K562 (cell line): ENCODE results near the gene DRC3. TPM values are rescaled to one million over a fixed set of nuclear protein-coding genes. Genes with fewer than 3 reads are reported as not detected.

Experiments used
- DMBX1 ChIP-seq: fragments of 250-450 bp; sonication (Bioruptor Pico); IDR thresholded peaks from 2 replicates; pipeline ENCODE4 v1.8.0; 2022; ENCODE audit warnings: inconsistent platforms, mild to moderate bottlenecking, moderate library complexity, borderline replicate concordance
- HDAC2 ChIP-seq: fragments of 450-650 bp; IDR thresholded peaks from 2 replicates; pipeline ENCODE4 v1.6.1; 2016; ENCODE audit warnings: mild to moderate bottlenecking
- JUN ChIP-seq, 2 experiments: sonication (generic) in 1 of 2; formaldehyde crosslinking in 1 of 2; IDR thresholded peaks; 2 replicates each; pipeline versions ENCODE4 v1.6.1 to v1.8.0; 2012 to 2022; ENCODE audit warnings: borderline replicate concordance in 2 of 2, mild to moderate bottlenecking in 2 of 2, improper control_type of control experiment in 1 of 2, low read depth in 1 of 2, low read length in 1 of 2, missing genetic modification reagents in 1 of 2
- NCOA6 ChIP-seq: fragments of 450-650 bp; IDR thresholded peaks from 2 replicates; pipeline ENCODE4 v1.6.1; 2017; ENCODE audit warnings: mild to moderate bottlenecking
- RAD21 ChIP-seq, 2 experiments: fragments of 250-450 bp in 1 of 2; fragments of 450-650 bp in 1 of 2; sonication (Bioruptor Pico) in 1 of 2; formaldehyde crosslinking in 1 of 2; IDR thresholded peaks in 1 of 2; conservative IDR thresholded peaks in 1 of 2; 2 replicates each; pipeline versions ENCODE4 v1.4.0 to v1.8.0; 2020 to 2022; ENCODE audit warnings: mild to moderate bottlenecking in 2 of 2, moderate library complexity in 1 of 2
- RFX7 ChIP-seq: fragments of 250-450 bp; sonication (Bioruptor Pico); IDR thresholded peaks from 2 replicates; pipeline ENCODE4 v1.5.1; 2021; ENCODE audit warnings: mild to moderate bottlenecking
- TAF1 ChIP-seq: IDR thresholded peaks from 2 replicates; pipeline ENCODE4 v1.6.1; 2011; ENCODE audit warnings: mild to moderate bottlenecking, low read length, moderate library complexity; ENCODE audit not compliant: insufficient read depth, control insufficient read depth, severe bottlenecking; ENCODE audit errors: extremely low read depth
- ZC3H8 ChIP-seq: fragments of 450-650 bp; IDR thresholded peaks from 2 replicates; pipeline ENCODE4 v1.6.1; 2017
- ZNF699 ChIP-seq: fragments of 250-450 bp; sonication (Bioruptor Pico); IDR thresholded peaks from 2 replicates; pipeline ENCODE4 v1.8.0; 2021; ENCODE audit warnings: mild to moderate bottlenecking, moderate library complexity; ENCODE audit not compliant: insufficient replicate concordance
- ZNF77 ChIP-seq: fragments of 250-450 bp; sonication (Bioruptor Pico); IDR thresholded peaks from 2 replicates; pipeline ENCODE4 v1.5.0; 2020
- polyA plus RNA-seq, 8 experiments: library from polyadenylated mRNA; depleted of rRNA in 4 of 8; stranded (reverse) in 5 of 8; unstranded in 3 of 8; fragments of >200 nt; fragmentation: Nextera tagmentation in 2 of 8; fragmentation: Illumina TruSeq in 1 of 8; extraction: Ambion mirVana in 2 of 8; extraction: Trizol in 1 of 8; gene quantifications; 2 replicates each; pipeline versions ENCODE4 v1.2.1 to v1.2.3, GENCODE V29; 2011 to 2014; ENCODE audit warnings: inconsistent platforms in 1 of 8, missing spikeins in 1 of 8
- total RNA-seq, 7 experiments: library from RNA; depleted of rRNA in 6 of 7; stranded (reverse); fragments of >200 nt in 6 of 7; fragmentation: Illumina TruSeq in 2 of 7; extraction: Trizol in 2 of 7; gene quantifications; 2 replicates each; pipeline versions ENCODE4 v1.2.1 to v1.2.3, GENCODE V29; 2011 to 2021; ENCODE audit warnings: low replicate concordance in 1 of 7
- TF ChIP-seq, protein P1 (sequence below): sonication (generic); formaldehyde crosslinking; IDR thresholded peaks from 2 replicates; pipeline ENCODE4 v1.8.0; 2023; ENCODE audit warnings: mild to moderate bottlenecking, missing genetic modification reagents
- TF ChIP-seq, protein P2 (sequence below): fragments of 250-450 bp; sonication (Bioruptor Pico); IDR thresholded peaks from 2 replicates; pipeline ENCODE4 v1.8.0; 2021; ENCODE audit warnings: moderate library complexity, mild to moderate bottlenecking, inconsistent platforms
- TF ChIP-seq, protein P3 (sequence below): fragments of 450-650 bp; formaldehyde crosslinking; IDR thresholded peaks from 2 replicates; pipeline ENCODE4 v1.4.0; 2020; ENCODE audit warnings: mild to moderate bottlenecking, mixed read lengths
- TF ChIP-seq, protein P4 (sequence below): fragments of 250-450 bp; sonication (Bioruptor Pico); IDR thresholded peaks from 2 replicates; pipeline ENCODE4 v1.9.0; 2021; ENCODE audit warnings: mild to moderate bottlenecking
- TF ChIP-seq, protein P5 (sequence below): fragments of 450-650 bp; IDR thresholded peaks from 2 replicates; pipeline ENCODE4 v1.6.1; 2017; ENCODE audit warnings: antibody characterized with exemption
- TF ChIP-seq, protein P6 (sequence below): fragments of 250-450 bp; sonication (Bioruptor Pico); IDR thresholded peaks from 2 replicates; pipeline ENCODE4 v1.5.0; 2021; ENCODE audit warnings: mild to moderate bottlenecking, borderline replicate concordance
- TF ChIP-seq, protein P7 (sequence below): fragments of 450-650 bp; formaldehyde crosslinking; IDR thresholded peaks from 2 replicates; pipeline ENCODE4 v1.4.0; 2022; ENCODE audit warnings: missing genetic modification characterization

Gene DRC3
- total and polyA plus RNA-seq, 9 of the 15 experiments (the other 6 are each of a cell fraction or from before 2014, with no cell fraction given), result 0.10 to 0.84 (median 0.30) TPM; not detected in 3

DNA sequence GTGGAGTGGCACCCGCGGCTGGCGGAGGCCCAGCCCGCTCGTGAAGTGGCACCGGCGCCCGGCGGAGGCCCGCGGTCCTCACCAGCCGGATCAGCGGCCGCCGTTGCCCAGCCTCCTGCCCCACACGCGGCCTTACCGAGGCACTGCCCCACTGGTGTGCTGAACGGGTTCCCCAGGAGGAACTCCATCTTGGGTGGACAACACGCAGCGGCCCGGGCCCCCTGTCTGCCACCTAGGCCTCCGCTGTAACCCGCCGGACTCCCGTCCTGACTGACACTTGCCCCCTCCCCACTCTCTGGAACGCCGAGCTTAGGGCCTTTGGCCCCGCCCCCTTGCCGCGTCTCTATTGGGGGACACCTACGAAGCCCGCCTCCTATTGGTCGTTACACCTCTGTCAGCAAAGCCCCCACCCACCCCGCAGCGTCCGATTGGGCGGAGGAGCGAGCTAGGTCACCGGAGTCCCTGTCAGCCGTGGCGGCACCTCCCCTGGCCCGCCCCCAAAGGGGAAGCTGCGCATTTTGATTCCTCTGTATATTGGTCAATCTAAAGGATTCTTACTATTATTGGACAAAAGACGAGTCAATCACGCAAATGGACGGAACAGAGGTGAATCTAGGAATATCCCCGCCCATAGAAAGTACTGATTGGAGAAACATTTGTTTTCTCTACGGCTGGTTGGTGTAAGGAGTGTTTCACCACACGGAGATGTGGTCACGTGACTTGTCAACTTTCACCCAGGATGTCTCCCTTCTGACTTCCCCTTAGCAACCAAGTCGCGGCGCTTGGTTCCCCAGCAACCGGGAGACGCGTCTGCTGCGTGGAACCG is at the start of gene DRC3, which contains the start of gene TOM1L2 (continued):
- no peak for TF ChIP-seq RAD21 (CRISPR knock-in tag; conservative IDR thresholded peaks at IDR 0.05 in 1 of 2, IDR thresholded peaks at IDR 0.05 in 1 of 2)
- no peak for TF ChIP-seq JUN (IDR thresholded peaks at IDR 0.05; ENCODE audit: borderline replicate concordance, low read depth, low read length)
- 0 out of 2 replicates have a peak, but pooled peaks have one; percentile 23 for TF ChIP-seq JUN (CRISPR knock-in tag; IDR thresholded peaks at IDR 0.05; ENCODE audit: borderline replicate concordance)
- TF ChIP-seq ZC3H8, result no peak
- TF ChIP-seq TAF1, result peak; percentile 18
- TF ChIP-seq, protein P1, sequence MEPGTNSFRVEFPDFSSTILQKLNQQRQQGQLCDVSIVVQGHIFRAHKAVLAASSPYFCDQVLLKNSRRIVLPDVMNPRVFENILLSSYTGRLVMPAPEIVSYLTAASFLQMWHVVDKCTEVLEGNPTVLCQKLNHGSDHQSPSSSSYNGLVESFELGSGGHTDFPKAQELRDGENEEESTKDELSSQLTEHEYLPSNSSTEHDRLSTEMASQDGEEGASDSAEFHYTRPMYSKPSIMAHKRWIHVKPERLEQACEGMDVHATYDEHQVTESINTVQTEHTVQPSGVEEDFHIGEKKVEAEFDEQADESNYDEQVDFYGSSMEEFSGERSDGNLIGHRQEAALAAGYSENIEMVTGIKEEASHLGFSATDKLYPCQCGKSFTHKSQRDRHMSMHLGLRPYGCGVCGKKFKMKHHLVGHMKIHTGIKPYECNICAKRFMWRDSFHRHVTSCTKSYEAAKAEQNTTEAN (CRISPR knock-in tag), result no peak
- TF ChIP-seq, protein P2, sequence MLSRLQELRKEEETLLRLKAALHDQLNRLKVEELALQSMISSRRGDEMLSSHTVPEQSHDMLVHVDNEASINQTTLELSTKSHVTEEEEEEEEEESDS (CRISPR knock-in tag), result no peak
- TF ChIP-seq, protein P3, sequence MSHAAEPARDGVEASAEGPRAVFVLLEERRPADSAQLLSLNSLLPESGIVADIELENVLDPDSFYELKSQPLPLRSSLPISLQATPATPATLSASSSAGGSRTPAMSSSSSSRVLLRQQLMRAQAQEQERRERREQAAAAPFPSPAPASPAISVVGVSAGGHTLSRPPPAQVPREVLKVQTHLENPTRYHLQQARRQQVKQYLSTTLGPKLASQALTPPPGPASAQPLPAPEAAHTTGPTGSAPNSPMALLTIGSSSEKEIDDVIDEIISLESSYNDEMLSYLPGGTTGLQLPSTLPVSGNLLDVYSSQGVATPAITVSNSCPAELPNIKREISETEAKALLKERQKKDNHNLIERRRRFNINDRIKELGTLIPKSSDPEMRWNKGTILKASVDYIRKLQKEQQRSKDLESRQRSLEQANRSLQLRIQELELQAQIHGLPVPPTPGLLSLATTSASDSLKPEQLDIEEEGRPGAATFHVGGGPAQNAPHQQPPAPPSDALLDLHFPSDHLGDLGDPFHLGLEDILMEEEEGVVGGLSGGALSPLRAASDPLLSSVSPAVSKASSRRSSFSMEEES (CRISPR knock-in tag), result peak; percentile 100
- no peak for TF ChIP-seq ZNF77 (CRISPR knock-in tag)
- TF ChIP-seq, protein P4, sequence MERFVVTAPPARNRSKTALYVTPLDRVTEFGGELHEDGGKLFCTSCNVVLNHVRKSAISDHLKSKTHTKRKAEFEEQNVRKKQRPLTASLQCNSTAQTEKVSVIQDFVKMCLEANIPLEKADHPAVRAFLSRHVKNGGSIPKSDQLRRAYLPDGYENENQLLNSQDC (CRISPR knock-in tag), result no peak
- no peak for TF ChIP-seq ZNF699
- TF ChIP-seq, protein P5, sequence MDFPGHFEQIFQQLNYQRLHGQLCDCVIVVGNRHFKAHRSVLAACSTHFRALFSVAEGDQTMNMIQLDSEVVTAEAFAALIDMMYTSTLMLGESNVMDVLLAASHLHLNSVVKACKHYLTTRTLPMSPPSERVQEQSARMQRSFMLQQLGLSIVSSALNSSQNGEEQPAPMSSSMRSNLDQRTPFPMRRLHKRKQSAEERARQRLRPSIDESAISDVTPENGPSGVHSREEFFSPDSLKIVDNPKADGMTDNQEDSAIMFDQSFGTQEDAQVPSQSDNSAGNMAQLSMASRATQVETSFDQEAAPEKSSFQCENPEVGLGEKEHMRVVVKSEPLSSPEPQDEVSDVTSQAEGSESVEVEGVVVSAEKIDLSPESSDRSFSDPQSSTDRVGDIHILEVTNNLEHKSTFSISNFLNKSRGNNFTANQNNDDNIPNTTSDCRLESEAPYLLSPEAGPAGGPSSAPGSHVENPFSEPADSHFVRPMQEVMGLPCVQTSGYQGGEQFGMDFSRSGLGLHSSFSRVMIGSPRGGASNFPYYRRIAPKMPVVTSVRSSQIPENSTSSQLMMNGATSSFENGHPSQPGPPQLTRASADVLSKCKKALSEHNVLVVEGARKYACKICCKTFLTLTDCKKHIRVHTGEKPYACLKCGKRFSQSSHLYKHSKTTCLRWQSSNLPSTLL, result no peak
- TF ChIP-seq DMBX1 (CRISPR knock-in tag), result no peak
- TF ChIP-seq, protein P6, sequence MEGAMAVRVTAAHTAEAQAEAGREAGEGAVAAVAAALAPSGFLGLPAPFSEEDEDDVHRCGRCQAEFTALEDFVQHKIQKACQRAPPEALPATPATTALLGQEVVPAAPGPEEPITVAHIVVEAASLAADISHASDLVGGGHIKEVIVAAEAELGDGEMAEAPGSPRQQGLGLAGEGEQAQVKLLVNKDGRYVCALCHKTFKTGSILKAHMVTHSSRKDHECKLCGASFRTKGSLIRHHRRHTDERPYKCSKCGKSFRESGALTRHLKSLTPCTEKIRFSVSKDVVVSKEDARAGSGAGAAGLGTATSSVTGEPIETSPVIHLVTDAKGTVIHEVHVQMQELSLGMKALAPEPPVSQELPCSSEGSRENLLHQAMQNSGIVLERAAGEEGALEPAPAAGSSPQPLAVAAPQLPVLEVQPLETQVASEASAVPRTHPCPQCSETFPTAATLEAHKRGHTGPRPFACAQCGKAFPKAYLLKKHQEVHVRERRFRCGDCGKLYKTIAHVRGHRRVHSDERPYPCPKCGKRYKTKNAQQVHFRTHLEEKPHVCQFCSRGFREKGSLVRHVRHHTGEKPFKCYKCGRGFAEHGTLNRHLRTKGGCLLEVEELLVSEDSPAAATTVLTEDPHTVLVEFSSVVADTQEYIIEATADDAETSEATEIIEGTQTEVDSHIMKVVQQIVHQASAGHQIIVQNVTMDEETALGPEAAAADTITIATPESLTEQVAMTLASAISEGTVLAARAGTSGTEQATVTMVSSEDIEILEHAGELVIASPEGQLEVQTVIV (CRISPR knock-in tag), result no peak
- no peak for TF ChIP-seq HDAC2
- TF ChIP-seq RFX7 (CRISPR knock-in tag), result no peak
- TF ChIP-seq, protein P7, sequence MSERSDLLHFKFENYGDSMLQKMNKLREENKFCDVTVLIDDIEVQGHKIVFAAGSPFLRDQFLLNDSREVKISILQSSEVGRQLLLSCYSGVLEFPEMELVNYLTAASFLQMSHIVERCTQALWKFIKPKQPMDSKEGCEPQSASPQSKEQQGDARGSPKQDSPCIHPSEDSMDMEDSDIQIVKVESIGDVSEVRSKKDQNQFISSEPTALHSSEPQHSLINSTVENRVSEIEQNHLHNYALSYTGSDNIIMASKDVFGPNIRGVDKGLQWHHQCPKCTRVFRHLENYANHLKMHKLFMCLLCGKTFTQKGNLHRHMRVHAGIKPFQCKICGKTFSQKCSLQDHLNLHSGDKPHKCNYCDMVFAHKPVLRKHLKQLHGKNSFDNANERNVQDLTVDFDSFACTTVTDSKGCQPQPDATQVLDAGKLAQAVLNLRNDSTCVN (CRISPR knock-in tag), result no peak
- no peak for TF ChIP-seq NCOA6
